ENCODE data around the gene NOTO. TPM values are rescaled to one million over a fixed set of nuclear protein-coding genes. Genes with fewer than 3 reads are reported as not detected.

The NOTO gene
- total RNA-seq, 1 donor: not detected

GRCh38 chr2:73243884-73244570, 41.7 kb downstream of the NOTO start:
- TF ChIP-seq, protein P1, sequence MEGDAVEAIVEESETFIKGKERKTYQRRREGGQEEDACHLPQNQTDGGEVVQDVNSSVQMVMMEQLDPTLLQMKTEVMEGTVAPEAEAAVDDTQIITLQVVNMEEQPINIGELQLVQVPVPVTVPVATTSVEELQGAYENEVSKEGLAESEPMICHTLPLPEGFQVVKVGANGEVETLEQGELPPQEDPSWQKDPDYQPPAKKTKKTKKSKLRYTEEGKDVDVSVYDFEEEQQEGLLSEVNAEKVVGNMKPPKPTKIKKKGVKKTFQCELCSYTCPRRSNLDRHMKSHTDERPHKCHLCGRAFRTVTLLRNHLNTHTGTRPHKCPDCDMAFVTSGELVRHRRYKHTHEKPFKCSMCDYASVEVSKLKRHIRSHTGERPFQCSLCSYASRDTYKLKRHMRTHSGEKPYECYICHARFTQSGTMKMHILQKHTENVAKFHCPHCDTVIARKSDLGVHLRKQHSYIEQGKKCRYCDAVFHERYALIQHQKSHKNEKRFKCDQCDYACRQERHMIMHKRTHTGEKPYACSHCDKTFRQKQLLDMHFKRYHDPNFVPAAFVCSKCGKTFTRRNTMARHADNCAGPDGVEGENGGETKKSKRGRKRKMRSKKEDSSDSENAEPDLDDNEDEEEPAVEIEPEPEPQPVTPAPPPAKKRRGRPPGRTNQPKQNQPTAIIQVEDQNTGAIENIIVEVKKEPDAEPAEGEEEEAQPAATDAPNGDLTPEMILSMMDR (IDR thresholded peaks at IDR 0.05; ENCODE audit: insufficient read depth, low read length): no peak
- H3K4me3 ChIP-seq (ENCODE audit: low read depth, low read length): no peak overlapping the region
- DNase-seq (ENCODE audit: low read depth): peak; percentile 78

- TF ChIP-seq, protein P1 (IDR thresholded peaks at IDR 0.05; ENCODE audit: insufficient read depth, low read length): no peak
- no peak for DNase-seq (ENCODE audit: low read depth)
- H3K4me3 ChIP-seq (ENCODE audit: low read depth, low read length): no peak overlapping the region
Measured at GRCh38 chr2:73244580-73244979, 42.2 kb downstream of the NOTO start.

DNA sequence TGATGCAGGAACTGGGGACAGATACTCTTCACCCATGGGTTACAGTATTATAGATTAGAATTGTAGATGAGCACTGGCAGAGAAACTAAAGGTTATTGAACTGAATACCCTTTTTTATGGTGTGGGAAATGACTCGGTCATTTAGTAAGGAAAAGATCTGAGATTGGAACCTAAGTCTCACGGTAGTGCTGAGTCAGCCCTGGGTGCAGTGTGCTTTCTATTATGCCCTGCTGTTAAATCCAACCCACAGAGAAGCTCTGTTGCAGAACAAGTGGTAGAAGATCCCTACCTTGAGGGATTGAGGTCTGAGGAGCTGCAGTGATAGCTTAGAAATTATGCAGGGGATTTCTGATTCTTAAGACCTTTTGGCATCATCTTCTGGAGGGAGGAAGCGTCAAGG, 44.5 kb downstream of the NOTO start:
- H3K4me3 ChIP-seq (ENCODE audit: low read depth, low read length): no peak overlapping the region
- TF ChIP-seq, protein P1 (IDR thresholded peaks at IDR 0.05; ENCODE audit: insufficient read depth, low read length): no peak
- DNase-seq (ENCODE audit: low read depth): no peak

GRCh38 chr2:73249636-73250035, 47.3 kb downstream of the NOTO start:
- TF ChIP-seq, protein P1 (IDR thresholded peaks at IDR 0.05; ENCODE audit: insufficient read depth, low read length): no peak
- no peak for DNase-seq (ENCODE audit: low read depth)
- no peak overlapping the region for H3K4me3 ChIP-seq (ENCODE audit: low read depth, low read length)

DNA sequence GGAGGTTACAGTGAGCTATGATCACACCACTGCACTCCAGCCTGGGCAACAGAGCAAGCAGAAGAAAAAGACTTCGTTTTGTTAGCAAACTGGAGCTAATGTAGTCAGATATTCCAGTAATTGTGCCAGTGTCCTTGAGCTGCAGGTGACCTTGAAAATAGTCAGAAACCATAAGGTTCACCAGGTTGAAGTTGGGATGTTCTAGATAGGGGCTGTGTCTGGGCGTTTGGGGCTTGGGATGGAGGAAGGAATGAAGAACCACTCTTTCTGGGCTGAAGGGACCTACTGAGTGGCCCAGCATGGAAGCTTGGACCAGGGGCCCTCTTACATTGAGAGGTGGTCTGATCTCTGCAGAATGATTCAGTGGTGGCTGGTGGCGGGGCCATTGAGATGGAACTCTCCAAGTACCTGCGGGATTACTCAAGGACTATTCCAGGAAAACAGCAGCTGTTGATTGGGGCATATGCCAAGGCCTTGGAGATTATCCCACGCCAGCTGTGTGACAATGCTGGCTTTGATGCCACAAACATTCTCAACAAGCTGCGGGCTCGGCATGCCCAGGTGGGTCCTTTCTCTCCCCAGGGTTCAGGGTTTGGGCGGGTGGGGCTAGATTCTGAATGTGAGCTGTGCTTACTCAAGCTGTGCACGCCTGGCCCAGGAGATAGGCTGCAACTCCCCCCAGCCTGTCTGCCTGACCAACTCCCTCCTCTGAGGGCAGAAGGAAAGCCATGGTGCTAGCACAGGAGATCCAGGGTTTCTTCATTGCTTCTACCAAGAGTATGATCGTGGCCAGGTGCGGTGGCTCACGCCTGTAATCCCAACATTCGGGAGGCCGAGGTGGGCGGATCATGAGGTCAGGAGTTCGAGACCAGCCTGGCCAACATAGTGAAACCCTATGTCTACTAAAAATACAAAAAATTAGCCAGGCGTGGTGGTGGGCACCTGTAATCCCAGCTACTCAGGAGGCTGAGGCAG, 48.8 kb downstream of the NOTO start:
- H3K4me3 ChIP-seq (ENCODE audit: low read depth, low read length): no peak overlapping the region
- TF ChIP-seq, protein P1 (IDR thresholded peaks at IDR 0.05; ENCODE audit: insufficient read depth, low read length): no peak
- DNase-seq (ENCODE audit: low read depth): no peak

- no peak for DNase-seq (ENCODE audit: low read depth)
Measured at GRCh38 chr2:73252238-73253027, 50.1 kb downstream of the NOTO start.

More at GRCh38 chr2:73252238-73253027, 50.1 kb downstream of the NOTO start:
- no peak overlapping the region for H3K4me3 ChIP-seq (ENCODE audit: low read depth, low read length)
- TF ChIP-seq, protein P1 (IDR thresholded peaks at IDR 0.05; ENCODE audit: insufficient read depth, low read length): no peak
